Endodermal cell (in vitro differentiated cells): ENCODE data around the gene KCTD11. TPM values are rescaled to one million over a fixed set of nuclear protein-coding genes. Genes with fewer than 3 reads are reported as not detected.

Source experiments
- DNase-seq: peaks from one replicate; pipeline ENCODE4 v3.0.0-alpha.2; 2017
- H3K27ac ChIP-seq: 2 replicates; pipeline ENCODE4 v1.5.1; 2013; ENCODE audit warnings: mild to moderate bottlenecking, low read depth, low read length, moderate library complexity
- H3K27me3 ChIP-seq: 2 replicates; pipeline ENCODE4 v1.6.1; 2013; ENCODE audit warnings: mild to moderate bottlenecking, low read length, moderate library complexity; ENCODE audit not compliant: insufficient read depth, control insufficient read depth, poor library complexity, severe bottlenecking
- H3K36me3 ChIP-seq: 2 replicates; pipeline ENCODE4 v1.7.0; 2013; ENCODE audit warnings: mild to moderate bottlenecking, low read length, moderate library complexity; ENCODE audit not compliant: control insufficient read depth, insufficient read depth
- H3K4me1 ChIP-seq: one replicate; pipeline ENCODE4 v1.7.0; 2013; ENCODE audit warnings: low read length; ENCODE audit not compliant: control insufficient read depth, insufficient read depth
- H3K4me3 ChIP-seq: 2 replicates; pipeline ENCODE4 v1.5.1; 2013; ENCODE audit warnings: mild to moderate bottlenecking, low read length, moderate library complexity
- H3K9ac ChIP-seq: 2 replicates; pipeline ENCODE4 v1.6.1; 2013; ENCODE audit warnings: mild to moderate bottlenecking, low read length, moderate library complexity; ENCODE audit not compliant: poor library complexity, severe bottlenecking; ENCODE audit errors: extremely low read depth
- H3K9me3 ChIP-seq: 2 replicates; pipeline ENCODE4 v1.6.1; 2013; ENCODE audit warnings: mild to moderate bottlenecking, low read length, moderate library complexity; ENCODE audit not compliant: control insufficient read depth
- H3K27ac Mint-ChIP-seq: 2 replicates; pipeline ENCODE4 v1.8.0; 2020; ENCODE audit warnings: mixed read lengths
- H3K27me3 Mint-ChIP-seq: 2 replicates; pipeline ENCODE4 v1.8.0; 2021; ENCODE audit warnings: mild to moderate bottlenecking, mixed read lengths; ENCODE audit not compliant: insufficient read depth
- H3K36me3 Mint-ChIP-seq: 2 replicates; pipeline ENCODE4 v1.8.0; 2020; ENCODE audit warnings: low read depth, mixed read lengths
- H3K4me1 Mint-ChIP-seq: 2 replicates; pipeline ENCODE4 v1.8.0; 2020; ENCODE audit warnings: mixed read lengths
- H3K4me3 Mint-ChIP-seq: 2 replicates; pipeline ENCODE4 v1.8.0; 2020; ENCODE audit warnings: mild to moderate bottlenecking, moderate library complexity, mixed read lengths
- H3K9me3 Mint-ChIP-seq: 2 replicates; pipeline ENCODE4 v1.8.0; 2020; ENCODE audit warnings: mild to moderate bottlenecking, mixed read lengths
- CTCF ChIP-seq: fragments of 200-600 bp; sonication (generic); conservative IDR thresholded peaks from 2 replicates; pipeline ENCODE4 v1.5.0; 2021; ENCODE audit warnings: antibody characterized with exemption, mild to moderate bottlenecking
- WGBS, 2 experiments: methylation state at CpG; one replicate each; pipeline versions ENCODE4 v1.1.5 to v1.1.7; 2013; ENCODE audit warnings: missing lambda C conversion rate in 2 of 2, mixed read lengths in 1 of 2; ENCODE audit not compliant: insufficient coverage in 1 of 2, insufficient read length in 1 of 2; 5-methylcytosine and 5-hydroxymethylcytosine counted together
- total RNA-seq, 2 donors: library from RNA; stranded (reverse); fragmentation: NEBNext Ultra II Directional in 1 of 2; extraction: Animal tissue kit (Norgen Biotek cat#: 25700) in 1 of 2; gene quantifications; 2 replicates in 1 of 2; 3 replicates in 1 of 2; pipeline ENCODE4 v1.2.1, GENCODE V29; 2021

The KCTD11 gene
- total RNA-seq, 2 donors from 2014 or later: 7.1 to 8.4 TPM

GRCh38 chr17:7341842-7342241 is 10.1 kb upstream of the KCTD11 start:
- 94 to 96% methylated on average over 5 to 13 of the region's 13 CpGs for WGBS, 2 experiments
- Histone ChIP-seq H3K27ac (no peak overlapping the region), H3K9ac (no peak overlapping the region), H3K4me1 (no peaks in the 10 kb centered on the region), H3K4me3 (no peak overlapping the region), H3K9me3 (no peaks in the 10 kb centered on the region), H3K36me3 (no peaks in the 10 kb centered on the region), H3K27me3 (no peaks in the 10 kb centered on the region)
- no peak for DNase-seq
- TF ChIP-seq CTCF: no peak
- Mint-ChIP-seq H3K27ac (no peak overlapping the region), H3K4me3 (no peak overlapping the region), H3K27me3 (no peaks in the 10 kb centered on the region), H3K36me3 (no peaks in the 10 kb centered on the region), H3K9me3 (no peaks in the 10 kb centered on the region), H3K4me1 (peaks cover 5% of the 10 kb centered on the region)

GRCh38 chr17:7343250-7343649 is 8.7 kb upstream of the KCTD11 start:
- no peaks in the 10 kb centered on the region for H3K4me1 ChIP-seq
- TF ChIP-seq CTCF: no peak
- H3K36me3 Mint-ChIP-seq: no peaks in the 10 kb centered on the region
- H3K4me3 ChIP-seq: no peak overlapping the region
- no peaks in the 10 kb centered on the region for H3K4me1 Mint-ChIP-seq
- 90 to 95% methylated on average over 9 to 15 of the region's 15 CpGs for WGBS, 2 experiments
- H3K9me3 ChIP-seq: no peaks in the 10 kb centered on the region
- no peak for DNase-seq
- H3K9me3 Mint-ChIP-seq: no peaks in the 10 kb centered on the region
- no peak overlapping the region for H3K4me3 Mint-ChIP-seq
- H3K27ac Mint-ChIP-seq: no peak overlapping the region
- no peaks in the 10 kb centered on the region for H3K27me3 Mint-ChIP-seq
- no peak overlapping the region for H3K9ac ChIP-seq
- H3K27ac ChIP-seq: no peak overlapping the region
- H3K36me3 ChIP-seq: no peaks in the 10 kb centered on the region
- no peaks in the 10 kb centered on the region for H3K27me3 ChIP-seq

- H3K4me3 ChIP-seq: no peak overlapping the region
- H3K4me1 Mint-ChIP-seq: peaks cover 9% of the 10 kb centered on the region
Measured at GRCh38 chr17:7346761-7347614, 5.0 kb upstream of the KCTD11 start.

More at GRCh38 chr17:7346761-7347614, 5.0 kb upstream of the KCTD11 start:
- no peak overlapping the region for H3K4me3 Mint-ChIP-seq
- H3K27me3 ChIP-seq: no peaks in the 10 kb centered on the region
- H3K9me3 Mint-ChIP-seq: no peaks in the 10 kb centered on the region
- no peaks in the 10 kb centered on the region for H3K36me3 ChIP-seq
- H3K9ac ChIP-seq: no peak overlapping the region
- DNase-seq: no peak
- 85 to 89% methylated on average over 8 to 18 of the region's 18 CpGs for WGBS, 2 experiments
- H3K36me3 Mint-ChIP-seq: no peaks in the 10 kb centered on the region
- H3K4me1 ChIP-seq: no peaks in the 10 kb centered on the region
- no peak overlapping the region for H3K27ac Mint-ChIP-seq
- H3K27me3 Mint-ChIP-seq: peaks cover 2% of the 10 kb centered on the region
- H3K27ac ChIP-seq: no peak overlapping the region
- no peaks in the 10 kb centered on the region for H3K9me3 ChIP-seq
- TF ChIP-seq CTCF: no peak
